MV-4-11 (cell line): ENCODE measurements around the gene SYCE1L.
A peak's percentile ranks its signal among the peaks of the same experiment; 100 is the strongest.
"Not testable (repeated sequence)": the region's sequence is repeated elsewhere in the genome, so short reads cannot be mapped to it uniquely, and the experiment has no call there.

Source experiments
- DNase-seq: peaks from one replicate; lab custom pipeline; 2025; lab: John Stamatoyannopoulos, UW

Gene SYCE1L

DNA sequence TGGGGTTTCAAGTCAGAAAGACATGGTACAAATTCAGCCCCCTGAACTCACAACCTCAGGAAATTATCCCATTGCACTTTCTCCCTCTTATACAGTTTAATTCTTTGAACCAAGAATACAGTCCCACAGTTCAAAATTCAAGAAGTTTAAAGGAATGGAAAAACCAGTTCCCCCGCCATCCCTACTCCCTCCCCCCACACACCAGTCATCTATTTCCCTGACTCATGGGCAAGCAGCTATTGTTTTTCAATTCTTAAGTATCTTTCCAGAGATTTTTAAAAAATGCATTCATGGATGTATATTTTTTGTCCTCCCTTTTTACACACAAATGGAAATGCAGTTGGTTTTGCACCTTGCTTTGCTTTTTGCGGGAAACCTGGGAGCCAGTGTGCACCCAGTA lies 7.3 kb downstream of the SYCE1L start:
- DNase-seq: no peak

- DNase-seq: no peak
These were observed 7.8 kb downstream of the SYCE1L start for GRCh38 chr16:77207030-77207429.

- DNase-seq: no peak
These were observed 9.2 kb downstream of the SYCE1L start for GRCh38 chr16:77208382-77208781.

DNA sequence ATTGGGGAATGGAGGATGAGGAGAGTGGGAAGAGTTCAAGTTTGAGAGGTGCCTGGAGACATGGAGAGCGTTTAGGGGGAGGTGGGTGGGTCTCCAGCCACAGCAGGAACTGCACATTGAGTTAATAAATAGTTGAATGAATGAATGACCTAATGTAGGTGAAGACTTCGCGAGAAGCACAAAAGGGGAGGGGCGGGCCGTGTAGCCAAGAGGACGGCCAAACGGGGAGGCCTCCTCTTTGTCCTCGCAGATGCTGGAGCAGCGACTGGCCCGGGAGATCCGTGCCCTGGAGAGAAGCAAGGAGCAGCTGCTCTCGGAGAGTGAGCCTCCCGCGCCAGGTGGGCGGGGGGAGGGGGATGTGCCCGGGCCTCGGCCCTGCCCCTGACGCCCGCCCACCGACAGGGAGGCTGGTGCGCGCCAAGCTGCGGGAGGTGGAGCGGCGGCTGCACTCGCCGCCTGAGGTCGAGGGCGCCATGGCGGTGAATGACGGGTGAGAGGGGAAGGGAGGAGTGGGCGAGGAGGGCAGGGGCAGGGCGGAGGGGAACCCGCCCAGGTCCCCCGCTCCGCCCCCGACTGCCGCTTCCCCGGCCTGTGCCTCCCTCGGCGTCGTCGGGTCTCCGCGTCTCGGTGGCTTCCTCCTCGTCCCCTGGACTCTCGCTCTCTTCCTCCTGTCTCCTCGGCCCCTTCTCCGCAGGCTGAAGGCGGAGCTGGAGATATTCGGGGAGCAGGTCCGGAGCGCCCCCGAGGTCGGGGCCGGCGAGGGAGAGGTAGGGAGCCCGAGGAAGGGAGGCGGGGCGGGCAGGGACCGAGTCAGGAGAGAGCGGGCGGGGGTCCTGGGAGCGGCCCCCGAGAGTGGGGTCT lies 12.9 kb downstream of the SYCE1L start:
- no peak for DNase-seq

DNA sequence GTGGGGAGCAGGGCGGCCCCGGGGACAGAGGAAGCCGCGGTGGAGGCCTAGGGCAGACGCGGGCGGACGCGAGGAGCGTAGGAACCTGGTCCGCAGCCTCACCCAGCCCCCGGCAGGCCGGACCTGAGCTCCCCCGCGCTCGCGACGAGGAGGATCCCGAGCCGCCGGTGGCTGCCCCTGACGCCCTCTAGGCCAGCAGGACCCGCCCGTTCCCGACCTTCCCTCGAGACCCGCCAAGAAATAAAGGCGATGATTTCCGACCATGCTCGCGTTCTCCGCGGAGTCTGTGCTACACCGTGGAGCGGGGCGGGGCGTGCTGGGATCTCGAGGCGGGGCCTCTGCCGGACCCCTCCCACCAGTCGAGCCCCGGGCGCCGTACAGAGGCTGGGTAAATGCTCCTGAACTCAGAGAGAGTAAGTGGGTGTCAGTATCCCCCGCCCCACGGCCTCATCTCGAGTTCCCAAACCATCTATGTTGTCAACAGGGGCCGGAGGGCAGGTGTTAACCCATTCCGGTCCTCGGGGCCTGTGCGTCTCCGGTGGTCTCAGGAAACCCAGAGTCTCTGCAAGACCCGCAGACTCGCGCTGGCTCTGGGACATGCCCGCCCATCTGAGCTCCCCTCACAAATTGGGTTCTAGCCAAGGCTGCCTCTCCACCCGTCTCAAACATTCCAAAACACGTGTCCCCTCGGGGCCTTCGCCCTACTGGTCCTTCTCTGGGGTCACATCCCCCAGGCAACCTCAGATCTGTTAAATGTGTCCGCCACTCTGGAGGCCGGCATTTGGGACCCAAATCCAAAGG lies 13.7 kb downstream of the SYCE1L start:
- no peak for DNase-seq

DNA sequence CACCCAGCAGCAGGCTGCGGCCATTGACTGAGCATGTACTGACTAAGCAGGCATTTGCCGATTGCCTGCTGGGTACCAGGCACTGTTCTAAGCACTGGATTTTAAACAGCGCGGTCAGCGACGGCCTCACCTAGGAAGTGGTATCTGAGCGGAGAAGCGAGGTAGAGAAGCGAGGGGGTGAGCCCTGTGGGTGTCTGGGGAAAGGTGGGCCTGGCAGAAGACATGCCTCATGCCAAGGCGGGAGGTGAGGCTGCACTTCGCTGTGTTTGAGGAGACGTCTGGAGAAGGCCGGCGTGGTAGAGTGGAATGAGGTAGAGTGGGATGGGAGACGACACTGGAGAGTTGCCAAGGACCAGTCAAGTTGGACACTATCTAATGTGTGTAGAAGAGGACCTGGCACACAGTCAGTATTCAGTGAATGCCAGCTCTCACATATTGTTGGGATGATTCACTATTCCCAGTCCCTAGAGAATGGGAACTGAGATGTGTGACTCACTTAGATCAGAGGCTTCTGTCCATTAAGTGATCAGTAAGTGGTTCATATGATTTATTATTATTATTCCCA lies 14.4 kb downstream of the SYCE1L start:
- no peak for DNase-seq

DNA sequence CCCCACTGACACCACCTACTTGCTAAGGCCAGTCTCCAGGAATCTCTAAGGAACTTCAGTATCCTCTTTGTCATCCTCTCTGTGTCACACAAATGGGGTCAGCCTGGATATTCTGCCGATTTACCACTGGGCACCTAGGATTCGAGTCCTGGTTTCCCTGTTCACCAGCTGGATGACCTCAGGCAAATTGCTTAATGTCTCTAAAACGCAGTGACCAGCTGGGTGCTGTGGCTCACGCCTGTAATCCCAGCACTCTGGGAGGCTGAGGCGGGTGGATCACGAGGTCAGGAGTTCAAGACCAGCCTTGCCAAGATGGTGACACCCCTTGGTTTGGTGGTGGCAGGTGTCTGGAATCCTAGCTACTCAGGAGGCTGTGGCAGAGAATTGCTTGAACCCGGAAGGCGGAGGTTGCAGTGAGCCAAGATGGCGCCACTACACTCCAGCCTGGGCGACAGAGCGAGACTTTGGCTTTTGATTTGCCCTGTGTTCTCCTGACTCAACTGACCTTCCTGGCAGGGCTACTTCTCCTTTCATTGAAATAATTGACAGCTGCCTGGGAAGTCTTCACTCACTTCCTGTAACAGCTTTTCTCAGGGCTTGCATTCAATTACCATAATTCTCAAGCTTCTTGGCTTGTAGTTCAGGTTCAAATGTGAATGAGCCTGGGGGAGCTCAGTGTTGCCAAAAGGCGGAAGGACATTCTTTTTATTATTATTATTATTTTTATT lies 15.4 kb downstream of the SYCE1L start:
- no peak for DNase-seq

DNA sequence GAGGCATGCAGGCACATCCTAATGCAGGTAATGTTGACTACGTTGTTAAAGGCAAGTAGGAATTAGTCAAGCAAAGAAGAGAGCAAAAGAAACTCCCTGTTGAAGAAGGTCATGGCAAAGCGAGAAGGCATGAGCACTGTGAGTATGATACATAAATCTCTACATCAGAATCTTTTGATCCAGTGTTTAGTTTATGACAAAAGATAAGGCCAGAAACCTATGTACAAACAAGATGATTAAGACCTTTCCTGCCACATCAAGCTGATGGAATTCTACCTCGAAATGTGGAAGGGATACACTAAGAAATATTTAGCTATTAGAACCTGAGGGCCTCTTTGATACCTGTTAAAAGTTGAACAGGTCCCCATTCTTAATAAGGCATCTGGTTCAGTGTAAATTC lies 20.2 kb downstream of the SYCE1L start:
- DNase-seq: no peak

- no peak for DNase-seq
These were observed 21.2 kb downstream of the SYCE1L start for GRCh38 chr16:77220427-77220826.

GRCh38 chr16:77221482-77221881 lies 22.3 kb downstream of the SYCE1L start:
- DNase-seq: no peak

GRCh38 chr16:77223184-77223583 lies 24.0 kb downstream of the SYCE1L start:
- no peak for DNase-seq

DNA sequence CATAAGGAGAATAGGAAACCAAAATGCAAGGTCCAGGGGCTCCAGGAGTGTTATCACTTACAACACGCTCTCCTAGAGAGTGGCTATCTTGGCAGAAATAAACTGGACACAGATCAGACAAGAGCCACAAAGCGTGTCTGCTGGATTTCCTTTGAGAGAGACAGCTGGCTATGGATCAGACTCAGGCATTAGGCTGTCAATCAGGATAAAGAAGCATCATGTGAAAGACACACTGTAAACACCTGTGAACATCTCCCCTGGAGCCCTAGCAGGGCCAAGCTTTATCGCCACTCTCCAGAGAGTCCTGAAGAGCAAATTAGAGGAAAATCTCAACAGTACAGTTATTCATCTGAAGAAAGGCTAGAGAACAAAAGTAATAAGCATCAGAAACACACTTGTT lies 26.0 kb downstream of the SYCE1L start:
- DNase-seq: no peak

DNA sequence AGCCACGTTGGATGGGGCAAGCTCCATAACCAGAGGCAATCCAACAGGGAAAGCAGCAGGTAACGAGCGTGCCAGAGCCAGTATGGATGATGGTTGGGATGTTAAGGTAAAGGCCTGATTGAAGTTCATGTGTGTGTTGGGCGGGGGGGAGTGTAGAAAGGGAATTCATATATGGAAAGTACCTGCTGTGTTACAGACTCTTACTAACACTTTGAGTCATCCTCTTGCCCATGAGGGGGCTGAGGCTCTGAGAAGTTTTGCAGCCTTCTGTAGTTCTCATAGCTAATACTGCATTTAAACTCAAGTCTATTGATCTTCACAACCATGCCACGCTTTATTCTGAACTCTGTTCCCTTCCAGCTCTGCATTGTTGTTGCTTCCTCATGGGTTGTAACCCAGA lies 28.5 kb downstream of the SYCE1L start:
- no peak for DNase-seq

DNA sequence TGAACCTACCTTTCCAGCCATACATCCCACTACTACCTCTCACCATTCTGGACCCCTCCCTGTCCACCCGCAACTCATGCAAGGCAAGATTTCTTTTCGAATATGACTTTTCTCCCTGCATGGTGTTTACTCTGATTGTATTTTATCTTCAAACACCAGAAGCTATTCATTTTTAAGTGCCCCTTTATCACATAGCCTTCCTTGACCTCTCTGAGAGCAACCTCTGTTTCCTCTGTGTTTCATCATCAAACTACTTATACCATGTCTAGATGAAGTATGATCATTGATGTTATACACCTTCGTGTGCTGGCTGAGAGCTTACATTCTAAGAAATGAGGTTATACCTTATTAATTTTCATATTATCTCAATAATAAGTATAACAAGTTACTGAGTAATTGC lies 31.8 kb downstream of the SYCE1L start:
- no peak for DNase-seq

DNA sequence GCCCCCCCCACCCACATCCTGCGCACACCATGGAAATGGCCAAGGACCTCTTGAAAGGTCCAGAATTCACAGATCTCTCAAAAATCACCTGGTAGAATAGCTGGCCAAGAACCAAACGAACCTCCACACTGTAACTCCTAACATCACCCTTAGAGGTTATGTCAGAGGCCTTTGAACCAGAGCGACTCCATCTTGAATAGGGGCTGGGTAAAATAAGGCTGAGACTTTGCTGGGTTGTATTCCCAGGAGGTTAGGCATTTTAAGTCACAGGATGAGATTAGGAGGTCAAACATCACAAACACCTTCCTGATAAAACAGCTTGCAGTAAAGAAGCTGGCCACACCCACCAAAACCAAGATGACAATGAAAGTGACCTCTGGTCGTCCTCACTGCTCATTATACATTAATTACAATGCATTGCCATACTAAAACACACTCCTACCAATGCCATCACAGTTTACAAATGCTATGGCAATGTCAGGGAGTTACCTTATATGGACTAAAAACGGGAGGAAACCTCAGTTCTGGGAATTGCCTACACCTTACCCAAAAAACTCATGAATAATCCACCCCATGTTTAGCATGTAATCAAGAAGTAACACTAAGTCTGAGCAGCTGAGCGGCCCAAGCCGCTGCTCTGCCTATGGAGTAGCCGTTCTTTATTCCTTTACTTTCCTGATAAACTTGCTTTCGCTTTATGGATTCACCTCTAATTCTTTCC lies 34.8 kb downstream of the SYCE1L start:
- DNase-seq: no peak

- DNase-seq: peak; percentile 59
These were observed 35.4 kb downstream of the SYCE1L start for GRCh38 chr16:77234611-77235010.

DNA sequence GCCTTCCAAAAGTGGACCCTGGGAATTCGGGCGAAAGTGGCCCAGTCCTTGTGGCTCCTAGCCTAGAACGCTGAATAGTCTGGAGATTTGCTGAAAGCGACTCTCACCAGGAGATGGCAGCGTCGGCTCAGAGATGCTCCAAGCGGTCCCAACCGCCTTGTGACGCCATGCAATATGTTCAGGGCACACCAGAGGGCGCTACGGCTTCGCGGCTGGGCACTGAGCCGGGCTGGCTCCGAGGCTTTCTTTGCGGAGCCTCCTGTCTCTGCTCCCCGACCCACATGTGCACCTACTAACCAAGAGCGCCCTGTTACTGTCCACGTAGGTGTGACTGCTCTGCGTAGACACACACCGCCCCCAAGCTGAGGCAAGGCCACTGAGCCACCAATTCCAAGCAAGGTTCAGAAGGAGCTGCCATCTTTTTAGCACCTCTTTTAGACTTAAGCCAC lies 36.9 kb downstream of the SYCE1L start:
- DNase-seq: peak; percentile 68

- DNase-seq: no peak
These were observed 39.4 kb downstream of the SYCE1L start for GRCh38 chr16:77238593-77238992.

DNA sequence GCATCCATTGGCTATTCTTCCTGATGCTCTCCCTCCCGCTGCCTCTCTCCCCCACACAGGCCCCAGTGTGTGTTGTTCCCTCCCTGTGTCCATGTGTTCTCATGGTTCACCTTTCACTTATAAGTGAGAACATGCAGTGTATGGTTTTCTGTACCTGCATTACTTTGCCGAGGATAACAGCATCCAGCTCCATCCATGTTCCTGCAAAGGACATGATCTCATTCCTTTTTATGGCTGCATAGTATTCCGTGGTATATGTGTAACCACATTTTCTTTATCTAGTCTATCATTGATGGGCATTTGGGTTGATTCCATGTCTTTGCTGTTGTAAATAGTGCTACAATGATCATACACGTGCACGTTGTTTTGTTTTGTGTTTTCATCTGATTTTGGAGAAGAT lies 43.3 kb downstream of the SYCE1L start:
- DNase-seq: not testable (repeated sequence)

DNA sequence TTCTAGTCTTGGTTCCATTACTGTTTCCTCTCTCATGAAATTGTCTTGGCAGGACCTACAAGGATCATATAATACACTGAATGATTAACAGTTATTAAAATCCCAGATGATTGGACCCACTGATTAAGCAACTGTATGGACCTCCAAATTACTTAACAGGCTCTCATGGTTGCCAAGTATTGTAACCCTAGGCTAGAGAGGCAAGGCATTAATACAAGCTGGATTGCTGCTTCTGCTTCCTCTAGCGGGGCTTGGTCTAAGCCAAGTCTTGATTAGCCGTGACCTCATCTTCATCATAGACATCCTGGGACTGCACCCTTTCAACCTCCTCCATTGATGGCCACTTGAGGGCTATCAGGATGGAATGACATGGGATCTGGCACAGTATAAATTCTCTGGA lies 46.9 kb downstream of the SYCE1L start:
- DNase-seq: peak; percentile 4

DNA sequence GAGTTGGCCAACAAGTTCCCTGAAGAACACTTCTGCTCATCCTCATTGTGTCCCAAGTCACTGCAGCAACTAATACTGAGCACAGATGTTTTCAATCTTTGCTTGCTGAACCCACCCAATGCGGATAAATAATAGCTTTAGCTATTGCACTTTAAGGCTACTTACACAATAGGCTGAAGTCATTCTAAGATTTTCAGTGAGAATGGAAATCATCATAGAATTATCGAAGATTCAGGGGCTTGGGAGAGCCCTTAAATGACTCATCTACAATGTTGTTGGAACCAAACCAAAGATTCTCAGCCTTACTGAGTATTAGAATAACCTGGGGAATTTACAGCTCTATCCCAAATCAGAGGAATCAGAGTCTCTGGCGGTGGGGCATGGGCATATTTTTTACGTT lies 51.2 kb downstream of the SYCE1L start:
- no peak for DNase-seq
